ENCODE results near the gene UTS2B. TPM values are rescaled to one million over a fixed set of nuclear protein-coding genes. Genes with fewer than 3 reads are reported as not detected.

UTS2B gene
- total and polyA plus RNA-seq, 4 donors, result 0.10 to 0.76 TPM; not detected in 2

DNA sequence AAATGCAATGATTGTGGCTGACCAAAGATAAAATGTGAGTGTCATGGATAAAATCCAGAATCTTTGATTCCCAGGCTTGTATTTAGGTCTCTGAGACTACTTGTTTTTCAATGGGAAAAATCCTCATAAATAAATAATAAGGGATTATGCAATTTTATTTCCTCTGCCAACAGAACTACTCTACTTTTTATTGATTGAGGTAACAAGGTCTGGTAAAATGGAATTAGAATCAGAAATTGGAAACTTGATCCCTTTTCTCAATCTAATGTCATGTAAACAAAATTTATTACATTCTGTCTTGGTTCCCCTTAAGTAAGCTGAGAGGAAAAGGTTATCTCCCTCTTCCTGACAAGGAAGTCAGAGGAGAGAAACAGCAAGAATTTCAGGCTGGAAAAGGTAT is 49.4 kb downstream of the UTS2B start:
- no peak for TF ChIP-seq RAD21 (IDR thresholded peaks at IDR 0.05)
- TF ChIP-seq, protein P1, sequence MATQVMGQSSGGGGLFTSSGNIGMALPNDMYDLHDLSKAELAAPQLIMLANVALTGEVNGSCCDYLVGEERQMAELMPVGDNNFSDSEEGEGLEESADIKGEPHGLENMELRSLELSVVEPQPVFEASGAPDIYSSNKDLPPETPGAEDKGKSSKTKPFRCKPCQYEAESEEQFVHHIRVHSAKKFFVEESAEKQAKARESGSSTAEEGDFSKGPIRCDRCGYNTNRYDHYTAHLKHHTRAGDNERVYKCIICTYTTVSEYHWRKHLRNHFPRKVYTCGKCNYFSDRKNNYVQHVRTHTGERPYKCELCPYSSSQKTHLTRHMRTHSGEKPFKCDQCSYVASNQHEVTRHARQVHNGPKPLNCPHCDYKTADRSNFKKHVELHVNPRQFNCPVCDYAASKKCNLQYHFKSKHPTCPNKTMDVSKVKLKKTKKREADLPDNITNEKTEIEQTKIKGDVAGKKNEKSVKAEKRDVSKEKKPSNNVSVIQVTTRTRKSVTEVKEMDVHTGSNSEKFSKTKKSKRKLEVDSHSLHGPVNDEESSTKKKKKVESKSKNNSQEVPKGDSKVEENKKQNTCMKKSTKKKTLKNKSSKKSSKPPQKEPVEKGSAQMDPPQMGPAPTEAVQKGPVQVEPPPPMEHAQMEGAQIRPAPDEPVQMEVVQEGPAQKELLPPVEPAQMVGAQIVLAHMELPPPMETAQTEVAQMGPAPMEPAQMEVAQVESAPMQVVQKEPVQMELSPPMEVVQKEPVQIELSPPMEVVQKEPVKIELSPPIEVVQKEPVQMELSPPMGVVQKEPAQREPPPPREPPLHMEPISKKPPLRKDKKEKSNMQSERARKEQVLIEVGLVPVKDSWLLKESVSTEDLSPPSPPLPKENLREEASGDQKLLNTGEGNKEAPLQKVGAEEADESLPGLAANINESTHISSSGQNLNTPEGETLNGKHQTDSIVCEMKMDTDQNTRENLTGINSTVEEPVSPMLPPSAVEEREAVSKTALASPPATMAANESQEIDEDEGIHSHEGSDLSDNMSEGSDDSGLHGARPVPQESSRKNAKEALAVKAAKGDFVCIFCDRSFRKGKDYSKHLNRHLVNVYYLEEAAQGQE (IDR thresholded peaks at IDR 0.05), result no peak
- TF ChIP-seq RXRA (IDR thresholded peaks at IDR 0.05), result no peak
- TF ChIP-seq JUND (IDR thresholded peaks at IDR 0.05), result no peak
- TF ChIP-seq FOXA1 (IDR thresholded peaks at IDR 0.05), result no peak
- no peak for TF ChIP-seq TAF1 (conservative IDR thresholded peaks at IDR 0.05)
- TF ChIP-seq NR2F2 (IDR thresholded peaks at IDR 0.05), result no peak
- TF ChIP-seq, protein P2, sequence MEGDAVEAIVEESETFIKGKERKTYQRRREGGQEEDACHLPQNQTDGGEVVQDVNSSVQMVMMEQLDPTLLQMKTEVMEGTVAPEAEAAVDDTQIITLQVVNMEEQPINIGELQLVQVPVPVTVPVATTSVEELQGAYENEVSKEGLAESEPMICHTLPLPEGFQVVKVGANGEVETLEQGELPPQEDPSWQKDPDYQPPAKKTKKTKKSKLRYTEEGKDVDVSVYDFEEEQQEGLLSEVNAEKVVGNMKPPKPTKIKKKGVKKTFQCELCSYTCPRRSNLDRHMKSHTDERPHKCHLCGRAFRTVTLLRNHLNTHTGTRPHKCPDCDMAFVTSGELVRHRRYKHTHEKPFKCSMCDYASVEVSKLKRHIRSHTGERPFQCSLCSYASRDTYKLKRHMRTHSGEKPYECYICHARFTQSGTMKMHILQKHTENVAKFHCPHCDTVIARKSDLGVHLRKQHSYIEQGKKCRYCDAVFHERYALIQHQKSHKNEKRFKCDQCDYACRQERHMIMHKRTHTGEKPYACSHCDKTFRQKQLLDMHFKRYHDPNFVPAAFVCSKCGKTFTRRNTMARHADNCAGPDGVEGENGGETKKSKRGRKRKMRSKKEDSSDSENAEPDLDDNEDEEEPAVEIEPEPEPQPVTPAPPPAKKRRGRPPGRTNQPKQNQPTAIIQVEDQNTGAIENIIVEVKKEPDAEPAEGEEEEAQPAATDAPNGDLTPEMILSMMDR (IDR thresholded peaks at IDR 0.05; ENCODE audit: low read depth, low read length, missing input control), result no peak
- TF ChIP-seq HNF4A (conservative IDR thresholded peaks at IDR 0.05), result no peak
- TF ChIP-seq HNF4G (IDR thresholded peaks at IDR 0.05), result no peak
- no peak for TF ChIP-seq GABPA (IDR thresholded peaks at IDR 0.05 in 1 of 2, conservative IDR thresholded peaks at IDR 0.05 in 1 of 2)
- no peak for TF ChIP-seq EGR1 (IDR thresholded peaks at IDR 0.05; ENCODE audit: low read depth in 2 of 2)
- TF ChIP-seq, protein P3, sequence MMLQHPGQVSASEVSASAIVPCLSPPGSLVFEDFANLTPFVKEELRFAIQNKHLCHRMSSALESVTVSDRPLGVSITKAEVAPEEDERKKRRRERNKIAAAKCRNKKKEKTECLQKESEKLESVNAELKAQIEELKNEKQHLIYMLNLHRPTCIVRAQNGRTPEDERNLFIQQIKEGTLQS (IDR thresholded peaks at IDR 0.05), result no peak
- TF ChIP-seq SP1 (IDR thresholded peaks at IDR 0.05), result no peak
- TF ChIP-seq FOXA2 (IDR thresholded peaks at IDR 0.05), result no peak
- TF ChIP-seq, protein P4, sequence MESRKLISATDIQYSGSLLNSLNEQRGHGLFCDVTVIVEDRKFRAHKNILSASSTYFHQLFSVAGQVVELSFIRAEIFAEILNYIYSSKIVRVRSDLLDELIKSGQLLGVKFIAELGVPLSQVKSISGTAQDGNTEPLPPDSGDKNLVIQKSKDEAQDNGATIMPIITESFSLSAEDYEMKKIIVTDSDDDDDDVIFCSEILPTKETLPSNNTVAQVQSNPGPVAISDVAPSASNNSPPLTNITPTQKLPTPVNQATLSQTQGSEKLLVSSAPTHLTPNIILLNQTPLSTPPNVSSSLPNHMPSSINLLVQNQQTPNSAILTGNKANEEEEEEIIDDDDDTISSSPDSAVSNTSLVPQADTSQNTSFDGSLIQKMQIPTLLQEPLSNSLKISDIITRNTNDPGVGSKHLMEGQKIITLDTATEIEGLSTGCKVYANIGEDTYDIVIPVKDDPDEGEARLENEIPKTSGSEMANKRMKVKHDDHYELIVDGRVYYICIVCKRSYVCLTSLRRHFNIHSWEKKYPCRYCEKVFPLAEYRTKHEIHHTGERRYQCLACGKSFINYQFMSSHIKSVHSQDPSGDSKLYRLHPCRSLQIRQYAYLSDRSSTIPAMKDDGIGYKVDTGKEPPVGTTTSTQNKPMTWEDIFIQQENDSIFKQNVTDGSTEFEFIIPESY (IDR thresholded peaks at IDR 0.05), result no peak
- no peak for TF ChIP-seq YY1 (IDR thresholded peaks at IDR 0.05)
- TF ChIP-seq, protein P5, sequence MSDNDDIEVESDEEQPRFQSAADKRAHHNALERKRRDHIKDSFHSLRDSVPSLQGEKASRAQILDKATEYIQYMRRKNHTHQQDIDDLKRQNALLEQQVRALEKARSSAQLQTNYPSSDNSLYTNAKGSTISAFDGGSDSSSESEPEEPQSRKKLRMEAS (IDR thresholded peaks at IDR 0.05), result no peak
- no peak for DNase-seq (ENCODE audit: low spot score)
- no peak overlapping the region for H3K9ac ChIP-seq (ENCODE audit: low read depth in 1 of 2, low read length in 2 of 2)
- H3K36me3 ChIP-seq (ENCODE audit: control insufficient read depth in 4 of 4, insufficient read depth in 3 of 4, low read depth in 1 of 4, low read length in 3 of 4), result no peaks in the 10 kb centered on the region
- H3K27me3 ChIP-seq (ENCODE audit: control insufficient read depth in 4 of 4, insufficient read depth in 4 of 4, low read length in 3 of 4), result no peaks in the 10 kb centered on the region
- peaks cover 0 to 7% (median 6%) of the 10 kb centered on the region in 4 donors for H3K4me1 ChIP-seq (ENCODE audit: control insufficient read depth in 4 of 4, insufficient read depth in 4 of 4, low read length in 3 of 4)
- H3K4me3 ChIP-seq (ENCODE audit: low read depth in 1 of 3, low read length in 3 of 3), result no peak overlapping the region
- no peak overlapping the region for H3K27ac ChIP-seq (ENCODE audit: low read depth in 1 of 2, low read length in 2 of 2)
- no peaks in the 10 kb centered on the region for H3K9me3 ChIP-seq (ENCODE audit: control insufficient read depth in 4 of 4, low read length in 3 of 4)

All from liver (tissue), 9 donors.